HG03039 (cell line): ENCODE data around the gene FRAT2.

Source experiments
- ATAC-seq: cut with Tn5 transposase; IDR thresholded peaks from one replicate; pipeline ENCODE4 v1.9.1; 2021; ENCODE audit warnings: mild to moderate bottlenecking, moderate library complexity; ENCODE audit not compliant: unreplicated experiment

FRAT2 gene, protein sequence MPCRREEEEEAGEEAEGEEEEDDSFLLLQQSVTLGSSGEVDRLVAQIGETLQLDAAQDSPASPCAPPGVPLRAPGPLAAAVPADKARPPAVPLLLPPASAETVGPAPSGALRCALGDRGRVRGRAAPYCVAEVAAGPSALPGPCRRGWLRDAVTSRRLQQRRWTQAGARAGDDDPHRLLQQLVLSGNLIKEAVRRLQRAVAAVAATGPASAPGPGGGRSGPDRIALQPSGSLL

DNA sequence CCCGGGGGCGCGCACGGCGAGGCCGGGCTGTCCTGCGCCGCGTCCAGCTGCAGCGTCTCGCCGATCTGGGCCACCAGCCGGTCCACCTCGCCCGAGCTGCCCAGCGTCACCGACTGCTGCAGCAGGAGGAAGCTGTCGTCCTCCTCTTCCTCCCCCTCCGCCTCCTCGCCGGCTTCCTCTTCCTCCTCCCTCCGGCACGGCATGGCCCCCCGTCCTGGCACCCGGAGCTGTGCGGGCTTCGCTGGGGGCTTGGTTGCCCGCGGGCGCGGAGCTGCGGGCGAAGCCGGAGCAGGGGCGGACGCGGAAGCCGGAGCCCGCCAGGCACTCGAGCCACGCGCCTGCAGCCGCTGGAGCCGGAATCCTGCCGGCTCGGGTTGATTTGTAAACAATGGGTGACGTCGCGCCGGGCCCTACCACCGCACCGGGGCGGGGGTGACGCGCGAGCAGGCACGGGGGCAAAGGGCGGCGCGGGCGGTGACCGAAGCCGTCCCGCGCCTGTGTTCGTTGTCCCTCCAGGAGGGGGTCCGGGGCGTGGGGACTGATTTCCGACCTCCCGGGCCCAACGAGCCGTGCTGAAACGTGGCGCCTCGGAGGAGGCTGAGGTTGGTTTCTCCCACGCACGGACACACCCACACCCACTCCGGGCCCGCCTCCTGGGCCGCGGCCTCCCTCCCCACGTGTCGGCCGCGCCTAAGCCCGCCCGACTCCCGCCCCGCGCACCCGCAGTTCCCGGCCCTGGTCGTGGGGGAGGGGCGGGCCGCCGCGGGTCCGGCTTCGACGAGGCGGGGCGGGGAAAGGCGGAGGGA lies at the start of gene FRAT2:
FRAT2 (minus strand) TSS at position 360 of the 806 bp plus-strand sequence; CDS start at position 203, 157 bp downstream.
- peak; percentile 80 for ATAC-seq

GRCh38 chr10:97384156-97384555 lies 49.6 kb upstream of the FRAT2 start:
- no peak for ATAC-seq

DNA sequence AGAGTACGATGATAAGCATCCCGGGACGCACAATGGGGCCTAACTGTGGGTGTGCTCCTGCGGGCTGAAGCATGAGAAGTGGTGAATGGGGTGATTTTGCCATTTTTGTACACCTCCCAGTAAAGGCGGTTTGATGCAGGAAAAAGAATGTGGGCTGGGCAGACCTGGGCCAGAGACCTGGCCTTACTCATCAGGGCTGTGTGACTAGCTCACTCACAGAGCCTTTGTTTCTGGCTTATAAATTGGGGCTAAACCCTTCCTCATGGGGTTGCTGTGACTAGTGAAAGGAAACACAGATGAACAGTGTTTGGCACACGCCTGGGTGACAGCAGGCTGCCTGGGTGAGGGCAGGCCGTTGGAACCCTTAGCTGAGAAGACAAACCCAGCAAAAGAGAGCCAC lies 48.6 kb upstream of the FRAT2 start:
- ATAC-seq = no peak

- no peak for ATAC-seq
These were observed 47.1 kb upstream of the FRAT2 start for GRCh38 chr10:97381626-97382025.

DNA sequence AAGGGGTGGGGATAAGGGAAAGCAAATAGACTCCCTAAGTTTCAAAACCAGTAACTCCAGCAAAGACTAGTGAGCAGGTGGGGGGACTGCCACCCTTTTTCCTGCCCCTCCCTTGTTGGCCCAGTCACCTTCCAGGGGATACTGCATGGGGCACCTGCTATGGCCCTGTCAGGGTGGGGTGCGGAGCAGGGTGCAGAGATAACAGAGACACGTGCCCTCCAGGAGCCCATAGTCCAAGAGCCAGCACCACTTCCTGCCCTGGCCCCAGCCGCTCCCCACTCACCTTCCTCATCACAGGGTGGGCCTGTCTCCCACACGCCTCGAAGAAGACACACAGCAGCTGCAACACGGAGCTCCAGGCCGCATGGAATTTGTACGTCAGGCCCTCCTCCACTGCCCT lies 46.0 kb upstream of the FRAT2 start:
- no peak for ATAC-seq

- no peak for ATAC-seq
These were observed 44.7 kb upstream of the FRAT2 start for GRCh38 chr10:97378933-97379921.

DNA sequence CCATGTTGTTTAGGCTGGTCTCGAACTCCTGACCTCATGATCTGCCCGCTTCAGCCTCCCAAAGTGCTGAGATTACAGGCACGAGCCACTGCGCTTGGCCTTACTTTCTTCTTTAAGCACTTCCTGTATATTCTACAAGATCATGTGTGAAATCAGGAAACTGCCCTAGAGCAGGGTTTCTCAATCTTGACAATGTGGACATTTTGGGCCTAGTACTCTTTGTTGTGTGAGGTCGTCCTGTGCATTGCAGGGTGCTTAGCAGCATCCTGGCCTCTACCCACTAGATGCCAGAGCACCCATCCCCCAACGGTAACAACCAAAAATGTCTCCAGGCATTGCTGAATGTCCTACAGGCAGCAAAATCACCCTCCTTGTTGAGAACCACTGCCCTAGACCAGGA lies 41.9 kb upstream of the FRAT2 start:
- ATAC-seq = no peak

DNA sequence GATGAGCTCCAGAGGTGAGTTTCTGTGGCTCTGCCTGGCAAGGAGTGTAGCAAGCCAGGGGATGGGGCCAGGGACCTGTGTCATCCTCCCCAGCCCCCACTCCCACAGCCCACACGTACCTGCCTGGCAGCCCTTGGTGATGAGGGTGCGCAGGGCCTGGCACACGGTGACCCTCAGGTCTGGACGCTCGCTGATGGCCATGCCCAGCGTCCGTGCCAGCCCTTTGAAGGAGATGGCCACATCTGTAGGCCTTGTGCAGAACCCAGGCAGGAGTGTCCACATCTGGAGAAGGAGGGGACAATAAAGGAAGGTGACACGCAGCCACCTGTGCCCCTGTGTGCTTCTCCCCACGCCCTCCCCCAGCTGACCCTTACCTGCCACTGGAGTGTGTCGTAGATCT lies 38.9 kb upstream of the FRAT2 start:
- no peak for ATAC-seq

DNA sequence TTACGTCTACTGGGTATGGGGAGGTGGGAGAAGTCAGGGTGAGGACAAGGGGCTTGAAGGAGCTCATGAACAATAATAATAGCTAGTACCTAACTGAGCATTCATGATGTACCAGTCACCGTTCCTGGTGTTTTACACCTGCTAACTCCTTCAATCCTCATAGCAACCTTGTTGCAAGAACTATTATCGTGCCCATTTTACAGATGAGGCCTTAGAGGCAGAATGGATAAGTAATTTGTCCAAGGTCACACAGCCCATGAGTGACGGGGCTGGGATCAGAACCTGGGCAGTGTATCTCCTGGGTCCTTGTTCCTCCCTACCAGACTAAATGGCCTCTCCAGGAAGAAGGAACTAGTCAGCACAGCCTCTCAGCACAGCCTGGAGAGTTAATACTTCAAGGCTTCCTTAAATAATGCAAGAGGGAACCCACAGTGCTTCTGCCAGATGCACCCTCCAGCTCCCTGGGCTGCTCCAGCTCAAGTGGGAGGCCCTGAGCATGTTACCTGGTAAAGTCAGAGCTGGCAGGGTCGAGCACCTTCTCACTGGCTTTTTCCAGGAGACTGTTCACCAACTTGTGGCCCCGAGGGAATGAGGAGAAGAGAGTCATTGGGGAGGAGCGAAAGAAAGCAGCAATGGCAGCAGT lies 37.8 kb upstream of the FRAT2 start:
- ATAC-seq = no peak

DNA sequence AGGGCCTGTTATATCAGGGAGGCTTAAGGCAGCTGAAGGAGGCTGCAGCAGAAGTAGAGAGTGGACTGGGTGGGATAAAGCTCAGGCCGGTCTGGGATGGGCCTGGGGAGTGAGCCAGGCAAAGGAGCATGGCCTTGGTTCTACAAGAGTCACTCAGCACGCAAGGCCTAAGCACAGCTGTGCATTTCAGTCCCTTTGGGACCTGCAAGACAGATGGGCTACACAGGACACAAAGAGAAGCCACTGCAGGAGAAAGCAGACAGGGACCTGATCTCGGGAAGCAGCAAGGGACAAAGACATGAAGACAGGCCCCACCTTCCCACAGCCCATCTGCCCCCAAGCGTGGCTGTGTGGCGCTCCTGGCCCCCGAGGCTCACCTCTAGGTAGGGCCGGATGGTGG lies 37.2 kb upstream of the FRAT2 start:
- ATAC-seq = no peak

- no peak for ATAC-seq
These were observed 32.7 kb upstream of the FRAT2 start for GRCh38 chr10:97367126-97367649.

DNA sequence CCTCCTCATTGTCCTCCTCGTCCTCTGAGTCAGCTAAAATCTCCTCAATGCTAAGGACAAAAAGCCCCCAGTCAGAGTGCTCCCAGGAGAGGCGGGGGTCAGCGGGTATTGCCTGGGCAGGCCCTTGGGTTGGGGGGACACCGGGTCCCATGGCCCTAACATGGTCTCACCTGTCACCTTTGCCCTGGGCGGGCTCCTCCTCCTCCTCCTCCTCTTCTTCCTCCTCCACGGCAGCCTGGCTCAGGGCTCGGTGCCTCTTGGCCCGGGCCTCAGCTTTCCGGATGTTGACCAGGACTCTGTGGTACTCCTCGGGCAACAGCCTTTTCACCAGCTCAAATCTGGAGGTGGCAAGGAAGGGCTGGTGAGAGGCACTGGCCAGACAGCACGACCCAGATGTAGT lies 32.0 kb upstream of the FRAT2 start:
- ATAC-seq = no peak

DNA sequence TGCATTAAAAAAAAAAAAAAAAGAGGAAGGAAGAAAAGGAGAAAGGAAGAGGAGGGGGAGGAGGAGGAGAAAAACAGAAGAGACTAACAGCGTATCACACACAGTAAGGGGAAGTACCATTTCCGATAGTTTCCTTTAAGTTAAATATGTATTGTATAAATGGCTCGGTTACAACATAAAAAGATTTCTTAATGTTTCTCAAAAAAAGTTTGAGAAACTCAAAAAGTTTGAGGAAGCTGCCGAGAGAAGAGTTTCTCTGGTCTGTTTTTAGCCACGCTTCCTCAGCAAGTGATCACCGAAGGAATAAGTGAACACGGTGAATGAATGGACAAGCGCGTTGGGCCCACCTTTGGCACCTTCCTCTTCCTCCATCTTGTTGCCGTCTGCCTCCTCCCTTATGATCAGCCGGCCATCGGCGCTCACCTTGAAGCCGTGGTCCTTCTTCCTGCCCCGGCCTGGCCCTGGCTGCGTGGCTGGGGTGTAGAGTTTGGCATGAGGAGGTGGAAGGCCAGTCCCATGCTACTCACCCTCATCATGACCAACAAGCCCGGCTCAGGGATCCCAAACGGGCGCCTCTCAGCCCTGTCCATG lies 31.3 kb upstream of the FRAT2 start:
- ATAC-seq = no peak

- no peak for ATAC-seq
These were observed 28.5 kb upstream of the FRAT2 start for GRCh38 chr10:97363071-97363470.

DNA sequence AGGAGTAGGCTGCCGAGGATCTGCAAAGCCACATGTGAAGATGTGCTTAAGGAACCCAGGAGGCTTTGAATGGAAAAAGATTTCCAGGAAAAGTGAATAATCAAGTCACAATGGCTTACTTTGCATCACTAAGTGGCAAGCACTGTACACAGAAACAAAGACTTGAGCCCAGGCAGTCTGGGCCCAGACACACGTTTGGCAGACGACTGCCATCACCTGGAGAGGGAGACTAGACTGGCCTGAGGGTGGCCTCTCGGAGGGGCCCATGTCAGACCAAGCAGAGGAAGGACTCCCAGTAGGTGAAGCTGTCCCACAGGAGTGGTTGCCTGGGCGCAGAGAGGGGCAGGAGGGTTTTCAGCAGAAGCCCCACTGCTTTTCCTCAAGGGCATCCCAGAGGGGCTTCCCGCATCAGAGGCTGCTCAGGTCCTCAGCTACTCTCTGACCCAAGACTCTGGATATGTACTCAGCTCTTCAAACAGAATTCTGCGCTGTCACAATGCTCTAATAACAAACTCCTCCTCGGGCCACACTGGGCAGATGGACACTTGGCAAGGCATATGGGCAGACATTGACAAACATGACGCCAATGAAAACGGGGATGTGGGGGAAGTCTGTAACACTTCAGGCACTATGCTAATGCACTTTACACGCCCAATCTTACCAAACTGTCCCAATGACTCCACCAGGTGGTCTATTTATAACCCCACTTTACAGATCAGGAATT lies 27.9 kb upstream of the FRAT2 start:
- no peak for ATAC-seq

DNA sequence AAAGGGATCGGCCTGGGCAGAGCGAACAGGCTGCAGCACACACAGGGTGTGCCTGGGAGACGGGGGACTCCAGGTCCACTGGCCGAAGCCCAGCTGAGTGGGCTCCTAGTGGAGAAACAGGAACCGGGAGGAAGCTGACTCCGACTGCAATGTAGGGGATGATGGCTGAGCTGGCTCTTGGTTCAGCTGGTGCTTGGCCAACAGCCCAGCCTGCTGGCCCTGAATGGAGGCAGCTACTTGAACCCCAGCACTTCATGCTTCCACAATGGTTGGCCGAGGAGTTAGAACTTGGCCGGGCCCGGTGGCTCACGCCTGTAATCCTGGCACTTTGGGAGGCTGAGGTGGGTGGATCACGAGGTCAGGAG lies 27.0 kb upstream of the FRAT2 start:
- no peak for ATAC-seq

- ATAC-seq = no peak
These were observed 26.4 kb upstream of the FRAT2 start for GRCh38 chr10:97360705-97361536.

DNA sequence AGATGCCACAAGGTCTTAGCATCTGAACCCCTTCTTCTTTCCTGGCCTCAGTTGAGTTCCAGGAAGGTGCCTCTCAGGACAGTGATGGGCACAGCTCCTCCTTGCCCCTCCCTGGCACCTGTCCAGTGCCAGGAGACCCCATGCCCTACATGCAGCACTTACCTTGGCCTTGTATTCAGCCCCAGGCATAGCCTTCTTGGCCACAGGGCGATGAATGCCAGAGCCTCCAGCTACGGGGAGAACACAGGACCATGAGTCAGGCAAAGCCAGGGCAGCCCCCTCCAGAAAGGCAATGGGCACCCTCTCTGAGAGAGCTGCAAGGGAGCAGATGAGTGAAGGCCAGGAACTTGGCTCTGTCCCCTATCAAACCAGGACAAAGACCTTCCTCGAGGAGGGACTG lies 24.3 kb upstream of the FRAT2 start:
- ATAC-seq = no peak

DNA sequence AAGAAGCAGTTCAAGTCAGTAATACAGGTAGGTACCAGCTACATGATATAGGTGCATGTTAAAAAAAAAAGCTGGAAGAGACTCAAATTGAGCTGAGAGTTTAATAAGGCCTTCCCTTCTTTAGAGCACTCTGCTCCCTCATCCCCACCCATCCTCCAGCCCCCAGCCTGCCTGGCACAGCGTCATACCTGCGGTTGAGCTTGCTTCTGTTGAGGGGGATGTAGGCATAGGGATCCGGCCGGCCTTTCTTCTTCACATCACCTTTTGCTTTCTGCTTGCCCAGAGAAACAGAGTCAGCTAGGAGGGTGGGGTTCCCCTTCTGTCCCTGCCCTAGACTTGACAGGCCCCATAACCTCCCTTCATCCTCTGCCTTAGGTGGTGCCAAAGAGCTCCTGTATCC lies 23.8 kb upstream of the FRAT2 start:
- no peak for ATAC-seq
